Measurements from ENCODE around the gene OAS3. TPM values are rescaled to one million over a fixed set of nuclear protein-coding genes. Genes with fewer than 3 reads are reported as not detected.
"Not testable (repeated sequence)": the region's sequence is repeated elsewhere in the genome, so short reads cannot be mapped to it uniquely, and the experiment has no call there.

The OAS3 gene
- total RNA-seq, 1 donor from 2014 or later = 24.4 TPM

DNA sequence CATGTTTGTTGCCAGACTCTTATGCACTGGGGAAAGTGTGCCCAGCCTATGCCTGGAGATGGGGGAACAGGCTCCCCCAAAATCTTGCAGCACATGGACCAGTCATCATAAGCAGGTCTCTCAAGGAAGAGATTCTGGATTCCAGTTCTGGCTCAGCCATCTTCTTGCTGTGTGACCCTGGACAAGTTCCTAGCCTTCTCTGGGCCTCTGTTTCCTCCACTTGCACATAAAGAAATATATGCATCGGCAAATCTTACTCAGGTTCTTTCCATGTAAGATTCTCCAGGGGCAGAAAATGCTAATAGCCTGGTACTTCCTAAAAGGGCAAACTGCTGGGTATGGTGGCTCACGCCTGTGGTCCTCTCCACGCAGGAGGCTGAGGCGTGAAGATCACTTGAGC is 7.2 kb downstream of the OAS3 start:
- H3K4me3 ChIP-seq (ENCODE audit: low read depth, low read length) = no peak overlapping the region
- DNase-seq (ENCODE audit: low read depth) = no peak
- TF ChIP-seq, protein P1, sequence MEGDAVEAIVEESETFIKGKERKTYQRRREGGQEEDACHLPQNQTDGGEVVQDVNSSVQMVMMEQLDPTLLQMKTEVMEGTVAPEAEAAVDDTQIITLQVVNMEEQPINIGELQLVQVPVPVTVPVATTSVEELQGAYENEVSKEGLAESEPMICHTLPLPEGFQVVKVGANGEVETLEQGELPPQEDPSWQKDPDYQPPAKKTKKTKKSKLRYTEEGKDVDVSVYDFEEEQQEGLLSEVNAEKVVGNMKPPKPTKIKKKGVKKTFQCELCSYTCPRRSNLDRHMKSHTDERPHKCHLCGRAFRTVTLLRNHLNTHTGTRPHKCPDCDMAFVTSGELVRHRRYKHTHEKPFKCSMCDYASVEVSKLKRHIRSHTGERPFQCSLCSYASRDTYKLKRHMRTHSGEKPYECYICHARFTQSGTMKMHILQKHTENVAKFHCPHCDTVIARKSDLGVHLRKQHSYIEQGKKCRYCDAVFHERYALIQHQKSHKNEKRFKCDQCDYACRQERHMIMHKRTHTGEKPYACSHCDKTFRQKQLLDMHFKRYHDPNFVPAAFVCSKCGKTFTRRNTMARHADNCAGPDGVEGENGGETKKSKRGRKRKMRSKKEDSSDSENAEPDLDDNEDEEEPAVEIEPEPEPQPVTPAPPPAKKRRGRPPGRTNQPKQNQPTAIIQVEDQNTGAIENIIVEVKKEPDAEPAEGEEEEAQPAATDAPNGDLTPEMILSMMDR (conservative IDR thresholded peaks at IDR 0.05; ENCODE audit: low read depth, low read length) = no peak

DNA sequence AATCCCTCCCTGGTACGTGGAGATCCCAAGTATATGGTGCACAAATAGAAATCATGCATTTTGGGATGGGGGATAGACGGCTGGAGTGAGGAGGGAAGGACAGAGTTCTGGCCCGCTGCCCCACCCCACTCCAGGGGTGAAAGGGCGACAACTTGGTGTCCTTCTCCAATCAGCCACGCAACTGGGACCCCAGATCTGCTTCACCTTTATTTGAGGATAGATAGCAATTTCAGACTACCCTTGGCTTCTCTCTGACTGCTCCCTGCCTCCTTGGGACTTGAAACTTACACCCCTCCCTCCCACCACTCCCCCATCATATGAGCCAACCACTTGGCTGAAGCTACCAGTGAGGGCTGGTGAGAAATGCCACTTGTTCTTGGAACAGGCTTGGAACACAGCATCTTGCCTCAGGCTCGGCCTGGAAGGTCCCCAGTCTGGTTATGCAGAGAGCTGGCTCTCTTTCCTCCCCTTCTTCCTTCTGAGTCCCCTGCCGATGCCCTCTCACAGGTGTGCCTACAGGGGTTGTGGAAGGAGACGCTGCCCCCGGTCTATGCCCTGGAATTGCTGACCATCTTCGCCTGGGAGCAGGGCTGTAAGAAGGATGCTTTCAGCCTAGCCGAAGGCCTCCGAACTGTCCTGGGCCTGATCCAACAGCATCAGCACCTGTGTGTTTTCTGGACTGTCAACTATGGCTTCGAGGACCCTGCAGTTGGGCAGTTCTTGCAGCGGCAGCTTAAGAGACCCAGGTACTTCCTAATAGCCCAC is 8.1 kb downstream of the OAS3 start:
- H3K4me3 ChIP-seq (ENCODE audit: low read depth, low read length) = no peak overlapping the region
- TF ChIP-seq, protein P1 (conservative IDR thresholded peaks at IDR 0.05; ENCODE audit: low read depth, low read length) = no peak
- DNase-seq (ENCODE audit: low read depth) = no peak

DNA sequence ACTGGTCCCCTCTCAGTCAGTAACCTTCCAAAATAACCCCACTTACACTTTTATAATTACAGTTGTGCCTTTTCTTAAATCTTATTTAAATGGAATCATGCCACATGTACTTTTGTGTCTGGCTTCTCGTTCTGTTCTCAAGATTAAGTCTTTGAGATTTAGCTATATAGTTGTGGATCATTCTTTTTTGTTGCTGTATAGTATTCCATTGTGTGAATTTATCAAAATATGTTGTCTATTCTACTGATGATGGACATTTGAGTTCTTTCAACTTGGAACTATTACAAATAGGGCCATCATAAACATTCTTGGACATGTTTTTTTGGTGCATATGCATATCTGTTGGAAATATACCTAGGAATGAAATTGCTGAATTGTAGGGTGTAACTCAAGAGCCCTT is 9.0 kb downstream of the OAS3 start:
- no peak for DNase-seq (ENCODE audit: low read depth)
- H3K4me3 ChIP-seq (ENCODE audit: low read depth, low read length) = no peak overlapping the region
- TF ChIP-seq, protein P1 (conservative IDR thresholded peaks at IDR 0.05; ENCODE audit: low read depth, low read length) = no peak

DNA sequence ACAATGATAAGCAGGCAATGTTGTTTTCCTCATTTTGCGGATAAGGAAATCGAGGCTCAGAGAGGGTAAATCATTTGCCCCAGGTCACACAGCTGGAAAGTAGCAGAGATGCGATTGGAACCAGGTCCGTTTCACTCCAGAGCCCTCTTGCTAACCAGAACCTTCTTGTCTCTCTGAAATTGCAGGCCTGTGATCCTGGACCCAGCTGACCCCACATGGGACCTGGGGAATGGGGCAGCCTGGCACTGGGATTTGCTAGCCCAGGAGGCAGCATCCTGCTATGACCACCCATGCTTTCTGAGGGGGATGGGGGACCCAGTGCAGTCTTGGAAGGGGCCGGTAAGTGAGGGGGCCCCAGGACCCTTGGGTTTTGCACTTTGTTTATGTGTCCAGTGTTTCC is 9.5 kb downstream of the OAS3 start:
- no peak for DNase-seq (ENCODE audit: low read depth)
- TF ChIP-seq, protein P1 (conservative IDR thresholded peaks at IDR 0.05; ENCODE audit: low read depth, low read length) = no peak
- no peak overlapping the region for H3K4me3 ChIP-seq (ENCODE audit: low read depth, low read length)

DNA sequence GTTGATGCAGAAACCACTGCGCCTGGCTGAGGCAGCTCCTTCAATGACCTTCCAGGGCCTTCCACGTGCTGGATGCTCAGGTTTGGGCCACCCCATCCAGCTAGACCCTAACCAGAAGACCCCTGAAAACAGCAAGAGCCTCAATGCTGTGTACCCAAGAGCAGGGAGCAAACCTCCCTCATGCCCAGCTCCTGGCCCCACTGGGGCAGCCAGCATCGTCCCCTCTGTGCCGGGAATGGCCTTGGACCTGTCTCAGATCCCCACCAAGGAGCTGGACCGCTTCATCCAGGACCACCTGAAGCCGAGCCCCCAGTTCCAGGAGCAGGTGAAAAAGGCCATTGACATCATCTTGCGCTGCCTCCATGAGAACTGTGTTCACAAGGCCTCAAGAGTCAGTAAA is 10.5 kb downstream of the OAS3 start:
- DNase-seq (ENCODE audit: low read depth) = no peak
- H3K4me3 ChIP-seq (ENCODE audit: low read depth, low read length) = no peak overlapping the region
- TF ChIP-seq, protein P1 (conservative IDR thresholded peaks at IDR 0.05; ENCODE audit: low read depth, low read length) = no peak

DNA sequence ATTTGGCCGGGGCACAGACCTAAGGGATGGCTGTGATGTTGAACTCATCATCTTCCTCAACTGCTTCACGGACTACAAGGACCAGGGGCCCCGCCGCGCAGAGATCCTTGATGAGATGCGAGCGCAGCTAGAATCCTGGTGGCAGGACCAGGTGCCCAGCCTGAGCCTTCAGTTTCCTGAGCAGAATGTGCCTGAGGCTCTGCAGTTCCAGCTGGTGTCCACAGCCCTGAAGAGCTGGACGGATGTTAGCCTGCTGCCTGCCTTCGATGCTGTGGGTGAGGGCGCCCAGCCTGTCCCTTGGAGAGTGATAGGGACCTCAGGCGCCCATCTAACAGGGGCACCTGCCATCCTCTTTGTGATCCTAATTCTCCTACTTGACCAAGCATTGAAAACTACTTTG is 12.4 kb downstream of the OAS3 start:
- no peak overlapping the region for H3K4me3 ChIP-seq (ENCODE audit: low read depth, low read length)
- TF ChIP-seq, protein P1 (conservative IDR thresholded peaks at IDR 0.05; ENCODE audit: low read depth, low read length) = no peak
- DNase-seq (ENCODE audit: low read depth) = no peak

DNA sequence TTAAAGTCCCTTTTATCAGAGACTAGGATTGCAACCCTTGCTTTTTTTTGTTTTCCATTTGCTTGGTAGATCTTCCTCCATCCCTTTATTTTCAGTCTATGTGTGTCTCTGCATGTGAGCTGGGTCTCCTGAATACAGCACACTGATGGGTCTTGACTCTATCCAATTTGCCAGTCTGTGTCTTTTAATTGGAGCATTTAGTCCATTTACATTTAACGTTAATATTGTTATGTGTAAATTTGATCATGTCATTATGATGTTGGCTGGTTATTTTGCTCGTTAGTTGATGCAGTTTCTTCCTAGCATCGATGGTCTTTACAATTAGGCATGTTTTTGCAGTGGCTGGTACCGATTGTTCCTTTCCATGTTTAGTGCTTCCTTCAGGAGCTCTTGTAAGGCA is 18.9 kb downstream of the OAS3 start:
- H3K4me3 ChIP-seq (ENCODE audit: low read depth, low read length); DNase-seq (ENCODE audit: low read depth): not testable (repeated sequence)

Data from epithelial cell of proximal tubule (primary cell).